SK-N-MC (cell line): ENCODE results near the gene HLA-DMB.

ENCODE experiments used
- EZH2 ChIP-seq: fragments of 200-600 bp; sonication (generic); IDR thresholded peaks from one replicate; pipeline ENCODE4 v1.6.1; 2017; ENCODE audit warnings: antibody characterized with exemption
- FOXP2 ChIP-seq: optimal IDR thresholded peaks from 2 replicates; pipeline ENCODE3; 2011; ENCODE audit warnings: mild to moderate bottlenecking, moderate library complexity; ENCODE audit not compliant: insufficient read depth; ENCODE audit errors: extremely low read length, control extremely low read depth
- POLR2AphosphoS5 ChIP-seq: IDR thresholded peaks from 2 replicates; pipeline ENCODE4 v1.6.1; 2012; ENCODE audit warnings: mild to moderate bottlenecking, low read depth, low read length, borderline replicate concordance

- TF ChIP-seq EZH2 (no peak), POLR2AphosphoS5 (no peak), FOXP2 (no peak)
These were observed 23.9 kb upstream of the HLA-DMB start for GRCh38 chr6:32964776-32965175.
